Liver (tissue), 9 donors: ENCODE results near the gene SH2D3C. TPM values are rescaled to one million over a fixed set of nuclear protein-coding genes. Genes with fewer than 3 reads are reported as not detected.
A peak's percentile ranks its signal among the peaks of the same experiment; 100 is the strongest.

Experiments used
- DNase-seq: peaks from one replicate; pipeline ENCODE4 v3.0.0-alpha.2; 2017; ENCODE audit warnings: low spot score
- H3K27ac ChIP-seq, 2 donors: one replicate each; pipeline ENCODE4 v1.7.0; 2013; ENCODE audit warnings: inconsistent platforms in 2 of 2, low read length in 2 of 2, control low read depth in 1 of 2, low read depth in 1 of 2, mild to moderate bottlenecking in 1 of 2
- H3K27me3 ChIP-seq, 4 donors: one replicate each; pipeline versions ENCODE4 v1.6.1 to v1.7.0; 2013; ENCODE audit warnings: low read length in 3 of 4, inconsistent platforms in 1 of 4, mild to moderate bottlenecking in 1 of 4, moderate library complexity in 1 of 4; ENCODE audit not compliant: control insufficient read depth in 4 of 4, insufficient read depth in 4 of 4
- H3K36me3 ChIP-seq, 4 donors: one replicate each; pipeline versions ENCODE4 v1.6.1 to v1.7.0; 2013; ENCODE audit warnings: low read length in 3 of 4, mild to moderate bottlenecking in 3 of 4, low read depth in 1 of 4, moderate library complexity in 1 of 4; ENCODE audit not compliant: control insufficient read depth in 4 of 4, insufficient read depth in 3 of 4
- H3K4me1 ChIP-seq, 4 donors: one replicate each; pipeline versions ENCODE4 v1.6.1 to v1.7.0; 2013; ENCODE audit warnings: low read length in 3 of 4, mild to moderate bottlenecking in 3 of 4, moderate library complexity in 1 of 4; ENCODE audit not compliant: control insufficient read depth in 4 of 4, insufficient read depth in 4 of 4
- H3K4me3 ChIP-seq, 3 donors: one replicate each; pipeline versions ENCODE4 v1.6.1 to v1.7.0; 2013; ENCODE audit warnings: low read length in 3 of 3, control low read depth in 1 of 3, low read depth in 1 of 3, mild to moderate bottlenecking in 1 of 3
- H3K9ac ChIP-seq, 2 donors: one replicate each; pipeline ENCODE4 v1.7.0; 2013; ENCODE audit warnings: low read length in 2 of 2, mild to moderate bottlenecking in 2 of 2, moderate library complexity in 2 of 2, control low read depth in 1 of 2, low read depth in 1 of 2
- H3K9me3 ChIP-seq, 4 donors: one replicate each; pipeline versions ENCODE4 v1.6.1 to v1.7.0; 2013; ENCODE audit warnings: low read length in 3 of 4; ENCODE audit not compliant: control insufficient read depth in 4 of 4
- ATF3 ChIP-seq: IDR thresholded peaks from 2 replicates; pipeline ENCODE4 v1.6.1; 2016; ENCODE audit warnings: antibody characterized with exemption
- EGR1 ChIP-seq, 2 donors: IDR thresholded peaks; 2 replicates each; pipeline ENCODE4 v1.6.1; 2016 to 2018; ENCODE audit warnings: antibody characterized with exemption in 2 of 2, low read depth in 2 of 2
- FOXA1 ChIP-seq: IDR thresholded peaks from 2 replicates; pipeline ENCODE4 v1.6.1; 2016; ENCODE audit warnings: antibody characterized with exemption
- FOXA2 ChIP-seq: IDR thresholded peaks from 2 replicates; pipeline ENCODE4 v1.6.1; 2016; ENCODE audit warnings: antibody characterized with exemption
- GABPA ChIP-seq, 2 donors: IDR thresholded peaks in 1 of 2; conservative IDR thresholded peaks in 1 of 2; 2 replicates each; pipeline ENCODE4 v1.6.1; 2016; ENCODE audit warnings: antibody characterized with exemption in 2 of 2, mild to moderate bottlenecking in 1 of 2, moderate library complexity in 1 of 2
- HNF4A ChIP-seq, 2 donors: conservative IDR thresholded peaks; 2 replicates each; pipeline ENCODE4 v1.6.1; 2016; ENCODE audit warnings: antibody characterized with exemption in 2 of 2, mild to moderate bottlenecking in 2 of 2
- HNF4G ChIP-seq: IDR thresholded peaks from 2 replicates; pipeline ENCODE4 v1.6.1; 2016; ENCODE audit warnings: antibody characterized with exemption
- JUND ChIP-seq, 2 donors: IDR thresholded peaks; 2 replicates each; pipeline ENCODE4 v1.6.1; 2016; ENCODE audit warnings: antibody characterized with exemption in 2 of 2
- MAX ChIP-seq: IDR thresholded peaks from 2 replicates; pipeline ENCODE4 v1.6.1; 2016; ENCODE audit warnings: antibody characterized with exemption
- NR2F2 ChIP-seq: IDR thresholded peaks from 2 replicates; pipeline ENCODE4 v1.6.1; 2016; ENCODE audit warnings: antibody characterized with exemption
- RAD21 ChIP-seq, 2 donors: IDR thresholded peaks; 2 replicates each; pipeline ENCODE4 v1.6.1; 2016; ENCODE audit warnings: antibody characterized with exemption in 2 of 2, mild to moderate bottlenecking in 2 of 2
- RXRA ChIP-seq, 2 donors: IDR thresholded peaks; 2 replicates each; pipeline ENCODE4 v1.6.1; 2017 to 2018; ENCODE audit warnings: antibody characterized with exemption in 2 of 2, mild to moderate bottlenecking in 1 of 2
- SP1 ChIP-seq: IDR thresholded peaks from 2 replicates; pipeline ENCODE4 v1.6.1; 2018; ENCODE audit warnings: antibody characterized with exemption, mild to moderate bottlenecking
- TAF1 ChIP-seq: conservative IDR thresholded peaks from 2 replicates; pipeline ENCODE4 v1.6.1; 2016; ENCODE audit warnings: antibody characterized with exemption, mild to moderate bottlenecking
- YY1 ChIP-seq: IDR thresholded peaks from 2 replicates; pipeline ENCODE4 v1.6.1; 2016; ENCODE audit warnings: antibody characterized with exemption, mild to moderate bottlenecking
- WGBS: extraction: QIAGEN DNeasy Blood & Tissue Kit; methylation state at CpG from one replicate; pipeline ENCODE4 v1.1.7; 2013; 5-methylcytosine and 5-hydroxymethylcytosine counted together
- polyA plus RNA-seq, 2 donors: library from polyadenylated mRNA; stranded (reverse) in 1 of 2; unstranded in 1 of 2; fragments of 200-250 nt in 1 of 2; fragments of >200 nt in 1 of 2; fragmentation: Nextera tagmentation in 1 of 2; extraction: Ambion mirVana in 1 of 2; gene quantifications; one replicate each; pipeline versions ENCODE4 v1.2.1 to v1.2.3, GENCODE V29; 2013 to 2015
- total RNA-seq, 2 donors: library from RNA; depleted of rRNA; stranded (reverse); fragments of >200 nt; gene quantifications; one replicate each; pipeline ENCODE4 v1.2.3, GENCODE V29; 2014
- TF ChIP-seq, protein P1 (sequence below): IDR thresholded peaks from 2 replicates; pipeline ENCODE4 v1.6.1; 2016; ENCODE audit warnings: antibody characterized with exemption, mild to moderate bottlenecking
- TF ChIP-seq, protein P2 (sequence below): IDR thresholded peaks from 2 replicates; pipeline ENCODE4 v1.6.1; 2016; ENCODE audit warnings: antibody characterized with exemption
- TF ChIP-seq, protein P3 (sequence below): fragments of 150-350 bp; IDR thresholded peaks from 2 replicates; pipeline ENCODE4 v1.5.1; 2017; ENCODE audit warnings: improper control_type of control experiment, low read depth, low read length; ENCODE audit not compliant: missing input control
- donor health status: healthy.
- donor health status: healthy.
- donor health status: healthy.
- donor health status: healthy.
- donor health status: healthy.

The SH2D3C gene
- total and polyA plus RNA-seq, 4 donors = 2.2 to 5.1 (median 3.9) TPM

- TF ChIP-seq, protein P1, sequence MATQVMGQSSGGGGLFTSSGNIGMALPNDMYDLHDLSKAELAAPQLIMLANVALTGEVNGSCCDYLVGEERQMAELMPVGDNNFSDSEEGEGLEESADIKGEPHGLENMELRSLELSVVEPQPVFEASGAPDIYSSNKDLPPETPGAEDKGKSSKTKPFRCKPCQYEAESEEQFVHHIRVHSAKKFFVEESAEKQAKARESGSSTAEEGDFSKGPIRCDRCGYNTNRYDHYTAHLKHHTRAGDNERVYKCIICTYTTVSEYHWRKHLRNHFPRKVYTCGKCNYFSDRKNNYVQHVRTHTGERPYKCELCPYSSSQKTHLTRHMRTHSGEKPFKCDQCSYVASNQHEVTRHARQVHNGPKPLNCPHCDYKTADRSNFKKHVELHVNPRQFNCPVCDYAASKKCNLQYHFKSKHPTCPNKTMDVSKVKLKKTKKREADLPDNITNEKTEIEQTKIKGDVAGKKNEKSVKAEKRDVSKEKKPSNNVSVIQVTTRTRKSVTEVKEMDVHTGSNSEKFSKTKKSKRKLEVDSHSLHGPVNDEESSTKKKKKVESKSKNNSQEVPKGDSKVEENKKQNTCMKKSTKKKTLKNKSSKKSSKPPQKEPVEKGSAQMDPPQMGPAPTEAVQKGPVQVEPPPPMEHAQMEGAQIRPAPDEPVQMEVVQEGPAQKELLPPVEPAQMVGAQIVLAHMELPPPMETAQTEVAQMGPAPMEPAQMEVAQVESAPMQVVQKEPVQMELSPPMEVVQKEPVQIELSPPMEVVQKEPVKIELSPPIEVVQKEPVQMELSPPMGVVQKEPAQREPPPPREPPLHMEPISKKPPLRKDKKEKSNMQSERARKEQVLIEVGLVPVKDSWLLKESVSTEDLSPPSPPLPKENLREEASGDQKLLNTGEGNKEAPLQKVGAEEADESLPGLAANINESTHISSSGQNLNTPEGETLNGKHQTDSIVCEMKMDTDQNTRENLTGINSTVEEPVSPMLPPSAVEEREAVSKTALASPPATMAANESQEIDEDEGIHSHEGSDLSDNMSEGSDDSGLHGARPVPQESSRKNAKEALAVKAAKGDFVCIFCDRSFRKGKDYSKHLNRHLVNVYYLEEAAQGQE = peak; percentile 23
- TF ChIP-seq HNF4G (no peak), RAD21 (IDR thresholded peaks at IDR 0.05) (peak in 1 of 2 donors; percentile 23), RXRA (IDR thresholded peaks at IDR 0.05) (peak; percentile 62 to 77), FOXA1 (no peak), MAX (no peak), TAF1 (no peak), SP1 (peak; percentile 58), NR2F2 (peak; percentile 75), JUND (IDR thresholded peaks at IDR 0.05) (no peak), ATF3 (no peak)
Measured at GRCh38 chr9:127790094-127790855, 11.8 kb upstream of the SH2D3C start (continued).

- WGBS = 41% methylated on average over 25 of the region's 25 CpGs
- Histone ChIP-seq H3K27me3 (no peaks in the 10 kb centered on the region), H3K4me3 (no peak overlapping the region), H3K27ac (peak overlapping the region; percentile 68 to 86), H3K9ac (peak overlapping the region in 1 of 2 donors; percentile 33), H3K4me1 (peaks cover 22 to 73% (median 58%) of the 10 kb centered on the region in 4 donors), H3K36me3 (peaks cover 10 to 29% (median 25%) of the 10 kb centered on the region in 4 donors), H3K9me3 (no peaks in the 10 kb centered on the region)
- no peak for DNase-seq
- peak; percentile 81 to 83 for TF ChIP-seq HNF4A (conservative IDR thresholded peaks at IDR 0.05)
- no peak for TF ChIP-seq ATF3
- peak; percentile 89 to 91 for TF ChIP-seq RXRA (IDR thresholded peaks at IDR 0.05)
- TF ChIP-seq FOXA2 = no peak
- peak in 1 of 2 donors; percentile 45 for TF ChIP-seq EGR1 (IDR thresholded peaks at IDR 0.05; ENCODE audit: low read depth in 2 of 2)
- TF ChIP-seq RAD21 (IDR thresholded peaks at IDR 0.05) = peak in 1 of 2 donors; percentile 1
- TF ChIP-seq JUND (IDR thresholded peaks at IDR 0.05) = peak in 1 of 2 donors; percentile 1
- no peak for TF ChIP-seq GABPA (IDR thresholded peaks at IDR 0.05 in 1 of 2, conservative IDR thresholded peaks at IDR 0.05 in 1 of 2)
- TF ChIP-seq HNF4G = peak; percentile 6
- peak; percentile 47 for TF ChIP-seq MAX
- no peak for TF ChIP-seq TAF1
- TF ChIP-seq SP1 = peak; percentile 68
- no peak for TF ChIP-seq FOXA1
- peak; percentile 76 for TF ChIP-seq NR2F2
- TF ChIP-seq, protein P2, sequence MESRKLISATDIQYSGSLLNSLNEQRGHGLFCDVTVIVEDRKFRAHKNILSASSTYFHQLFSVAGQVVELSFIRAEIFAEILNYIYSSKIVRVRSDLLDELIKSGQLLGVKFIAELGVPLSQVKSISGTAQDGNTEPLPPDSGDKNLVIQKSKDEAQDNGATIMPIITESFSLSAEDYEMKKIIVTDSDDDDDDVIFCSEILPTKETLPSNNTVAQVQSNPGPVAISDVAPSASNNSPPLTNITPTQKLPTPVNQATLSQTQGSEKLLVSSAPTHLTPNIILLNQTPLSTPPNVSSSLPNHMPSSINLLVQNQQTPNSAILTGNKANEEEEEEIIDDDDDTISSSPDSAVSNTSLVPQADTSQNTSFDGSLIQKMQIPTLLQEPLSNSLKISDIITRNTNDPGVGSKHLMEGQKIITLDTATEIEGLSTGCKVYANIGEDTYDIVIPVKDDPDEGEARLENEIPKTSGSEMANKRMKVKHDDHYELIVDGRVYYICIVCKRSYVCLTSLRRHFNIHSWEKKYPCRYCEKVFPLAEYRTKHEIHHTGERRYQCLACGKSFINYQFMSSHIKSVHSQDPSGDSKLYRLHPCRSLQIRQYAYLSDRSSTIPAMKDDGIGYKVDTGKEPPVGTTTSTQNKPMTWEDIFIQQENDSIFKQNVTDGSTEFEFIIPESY = no peak
- TF ChIP-seq, protein P1 = peak; percentile 60
- TF ChIP-seq, protein P3, sequence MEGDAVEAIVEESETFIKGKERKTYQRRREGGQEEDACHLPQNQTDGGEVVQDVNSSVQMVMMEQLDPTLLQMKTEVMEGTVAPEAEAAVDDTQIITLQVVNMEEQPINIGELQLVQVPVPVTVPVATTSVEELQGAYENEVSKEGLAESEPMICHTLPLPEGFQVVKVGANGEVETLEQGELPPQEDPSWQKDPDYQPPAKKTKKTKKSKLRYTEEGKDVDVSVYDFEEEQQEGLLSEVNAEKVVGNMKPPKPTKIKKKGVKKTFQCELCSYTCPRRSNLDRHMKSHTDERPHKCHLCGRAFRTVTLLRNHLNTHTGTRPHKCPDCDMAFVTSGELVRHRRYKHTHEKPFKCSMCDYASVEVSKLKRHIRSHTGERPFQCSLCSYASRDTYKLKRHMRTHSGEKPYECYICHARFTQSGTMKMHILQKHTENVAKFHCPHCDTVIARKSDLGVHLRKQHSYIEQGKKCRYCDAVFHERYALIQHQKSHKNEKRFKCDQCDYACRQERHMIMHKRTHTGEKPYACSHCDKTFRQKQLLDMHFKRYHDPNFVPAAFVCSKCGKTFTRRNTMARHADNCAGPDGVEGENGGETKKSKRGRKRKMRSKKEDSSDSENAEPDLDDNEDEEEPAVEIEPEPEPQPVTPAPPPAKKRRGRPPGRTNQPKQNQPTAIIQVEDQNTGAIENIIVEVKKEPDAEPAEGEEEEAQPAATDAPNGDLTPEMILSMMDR = no peak
- peak; percentile 20 for TF ChIP-seq YY1
Measured at GRCh38 chr9:127789179-127789578, 10.7 kb upstream of the SH2D3C start.
